ENCODE data around the gene ZNF3. TPM values are rescaled to one million over a fixed set of nuclear protein-coding genes. Genes with fewer than 3 reads are reported as not detected.

The ZNF3 gene
- total and polyA plus RNA-seq, 9 of the 15 experiments (the other 6 are each of a cell fraction or from before 2014, with no cell fraction given), result 30.0 to 64.9 (median 51.5) TPM

DNA sequence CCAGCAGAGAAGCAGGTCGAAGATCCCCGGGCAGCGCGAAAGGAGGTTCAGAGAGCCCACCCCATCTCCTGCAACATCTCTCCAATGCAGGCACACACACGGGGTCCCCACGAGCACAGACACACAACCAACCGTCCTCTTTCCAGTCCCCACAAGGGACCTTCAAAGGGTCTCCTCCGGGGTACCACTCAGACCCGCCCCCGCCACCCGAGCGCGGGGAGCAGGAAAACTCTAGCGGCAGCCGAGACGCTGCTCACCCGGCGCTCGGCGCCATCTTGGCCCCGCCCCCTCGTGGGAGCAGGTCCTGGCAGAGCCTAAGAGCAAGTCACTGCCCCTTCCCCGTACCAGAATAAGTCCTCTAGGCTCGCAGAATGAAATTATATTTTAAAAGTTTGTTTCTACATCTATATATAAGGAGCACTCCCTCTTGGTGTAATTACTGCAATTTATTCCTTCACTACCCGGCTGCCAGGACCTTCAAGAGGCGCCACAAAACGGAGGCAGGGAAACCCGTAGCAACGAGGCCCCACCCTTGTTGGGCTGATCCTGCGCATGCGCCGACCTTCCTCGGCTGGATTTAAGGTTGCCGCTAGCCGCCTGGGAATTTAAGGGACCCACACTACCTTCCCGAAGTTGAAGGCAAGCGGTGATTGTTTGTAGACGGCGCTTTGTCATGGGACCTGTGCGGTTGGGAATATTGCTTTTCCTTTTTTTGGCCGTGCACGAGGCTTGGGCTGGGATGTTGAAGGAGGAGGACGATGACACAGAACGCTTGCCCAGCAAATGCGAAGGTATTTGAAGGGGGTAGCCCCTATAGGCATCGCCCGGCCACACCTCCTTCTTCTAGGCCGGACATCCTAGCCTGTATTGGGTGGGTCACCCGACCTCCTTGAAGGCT is 37.8 kb upstream of the ZNF3 start, which contains the start of the genes CNPY4 and TAF6 (continued):
- TF ChIP-seq, protein P1, sequence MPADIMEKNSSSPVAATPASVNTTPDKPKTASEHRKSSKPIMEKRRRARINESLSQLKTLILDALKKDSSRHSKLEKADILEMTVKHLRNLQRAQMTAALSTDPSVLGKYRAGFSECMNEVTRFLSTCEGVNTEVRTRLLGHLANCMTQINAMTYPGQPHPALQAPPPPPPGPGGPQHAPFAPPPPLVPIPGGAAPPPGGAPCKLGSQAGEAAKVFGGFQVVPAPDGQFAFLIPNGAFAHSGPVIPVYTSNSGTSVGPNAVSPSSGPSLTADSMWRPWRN (IDR thresholded peaks at IDR 0.05; ENCODE audit: low read depth), result no peak
- TF ChIP-seq HDAC1 (IDR thresholded peaks at IDR 0.05), result peak; percentile 71 to 76; a peak in 3 of 4 replicates
- TF ChIP-seq CC2D1A (IDR thresholded peaks at IDR 0.05), result no peak; the same call in 1 of the 2 replicates
- TF ChIP-seq OTX1 (CRISPR knock-in tag; IDR thresholded peaks at IDR 0.05), result peak; percentile 82; the same call in 1 of the 2 replicates
- TF ChIP-seq MED1 (CRISPR knock-in tag; IDR thresholded peaks at IDR 0.05; ENCODE audit: borderline replicate concordance), result no peak
- no peak for TF ChIP-seq ZNF282 (CRISPR knock-in tag; IDR thresholded peaks at IDR 0.05)
- no peak for TF ChIP-seq NR4A1 (CRISPR knock-in tag; IDR thresholded peaks at IDR 0.05)
- TF ChIP-seq NR4A1 (tag; IDR thresholded peaks at IDR 0.05), result peak; percentile 66; the same call in 1 of the 2 replicates
- TF ChIP-seq CXXC5 (CRISPR knock-in tag; IDR thresholded peaks at IDR 0.05), result peak; percentile 83
- TF ChIP-seq, protein P2, sequence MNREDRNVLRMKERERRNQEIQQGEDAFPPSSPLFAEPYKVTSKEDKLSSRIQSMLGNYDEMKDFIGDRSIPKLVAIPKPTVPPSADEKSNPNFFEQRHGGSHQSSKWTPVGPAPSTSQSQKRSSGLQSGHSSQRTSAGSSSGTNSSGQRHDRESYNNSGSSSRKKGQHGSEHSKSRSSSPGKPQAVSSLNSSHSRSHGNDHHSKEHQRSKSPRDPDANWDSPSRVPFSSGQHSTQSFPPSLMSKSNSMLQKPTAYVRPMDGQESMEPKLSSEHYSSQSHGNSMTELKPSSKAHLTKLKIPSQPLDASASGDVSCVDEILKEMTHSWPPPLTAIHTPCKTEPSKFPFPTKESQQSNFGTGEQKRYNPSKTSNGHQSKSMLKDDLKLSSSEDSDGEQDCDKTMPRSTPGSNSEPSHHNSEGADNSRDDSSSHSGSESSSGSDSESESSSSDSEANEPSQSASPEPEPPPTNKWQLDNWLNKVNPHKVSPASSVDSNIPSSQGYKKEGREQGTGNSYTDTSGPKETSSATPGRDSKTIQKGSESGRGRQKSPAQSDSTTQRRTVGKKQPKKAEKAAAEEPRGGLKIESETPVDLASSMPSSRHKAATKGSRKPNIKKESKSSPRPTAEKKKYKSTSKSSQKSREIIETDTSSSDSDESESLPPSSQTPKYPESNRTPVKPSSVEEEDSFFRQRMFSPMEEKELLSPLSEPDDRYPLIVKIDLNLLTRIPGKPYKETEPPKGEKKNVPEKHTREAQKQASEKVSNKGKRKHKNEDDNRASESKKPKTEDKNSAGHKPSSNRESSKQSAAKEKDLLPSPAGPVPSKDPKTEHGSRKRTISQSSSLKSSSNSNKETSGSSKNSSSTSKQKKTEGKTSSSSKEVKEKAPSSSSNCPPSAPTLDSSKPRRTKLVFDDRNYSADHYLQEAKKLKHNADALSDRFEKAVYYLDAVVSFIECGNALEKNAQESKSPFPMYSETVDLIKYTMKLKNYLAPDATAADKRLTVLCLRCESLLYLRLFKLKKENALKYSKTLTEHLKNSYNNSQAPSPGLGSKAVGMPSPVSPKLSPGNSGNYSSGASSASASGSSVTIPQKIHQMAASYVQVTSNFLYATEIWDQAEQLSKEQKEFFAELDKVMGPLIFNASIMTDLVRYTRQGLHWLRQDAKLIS (CRISPR knock-in tag; IDR thresholded peaks at IDR 0.05), result peak; percentile 84
- 0 out of 2 replicates have a peak, but pooled peaks have one; percentile 25 for TF ChIP-seq ELF1 (tag; IDR thresholded peaks at IDR 0.05)
- TF ChIP-seq NBN (IDR thresholded peaks at IDR 0.05; ENCODE audit: low read depth), result peak; percentile 60
- TF ChIP-seq TAF1 (IDR thresholded peaks at IDR 0.05; ENCODE audit: control insufficient read depth, extremely low read depth, insufficient read depth, low read length, severe bottlenecking), result peak; percentile 100
- peak; percentile 16 to 94; a peak in 3 of 4 replicates for TF ChIP-seq FOXK2 (conservative IDR thresholded peaks at IDR 0.05 in 1 of 2, IDR thresholded peaks at IDR 0.05 in 1 of 2; ENCODE audit: low read depth in 2 of 2)
- peak; percentile 92 for TF ChIP-seq PHF8 (IDR thresholded peaks at IDR 0.05; ENCODE audit: borderline replicate concordance, low read length)
- 0 out of 2 replicates have a peak, but pooled peaks have one; percentile 72 for TF ChIP-seq ZNF57 (CRISPR knock-in tag; IDR thresholded peaks at IDR 0.05)
- TF ChIP-seq HNRNPK (IDR thresholded peaks at IDR 0.05; ENCODE audit: low read depth, low read length, poor library complexity, severe bottlenecking), result no peak
- no peak for TF ChIP-seq ZNF253 (CRISPR knock-in tag; conservative IDR thresholded peaks at IDR 0.05)
- TF ChIP-seq SNIP1 (IDR thresholded peaks at IDR 0.05; ENCODE audit: low read depth), result 0 out of 2 replicates have a peak, but pooled peaks have one; percentile 40
- TF ChIP-seq, protein P3, sequence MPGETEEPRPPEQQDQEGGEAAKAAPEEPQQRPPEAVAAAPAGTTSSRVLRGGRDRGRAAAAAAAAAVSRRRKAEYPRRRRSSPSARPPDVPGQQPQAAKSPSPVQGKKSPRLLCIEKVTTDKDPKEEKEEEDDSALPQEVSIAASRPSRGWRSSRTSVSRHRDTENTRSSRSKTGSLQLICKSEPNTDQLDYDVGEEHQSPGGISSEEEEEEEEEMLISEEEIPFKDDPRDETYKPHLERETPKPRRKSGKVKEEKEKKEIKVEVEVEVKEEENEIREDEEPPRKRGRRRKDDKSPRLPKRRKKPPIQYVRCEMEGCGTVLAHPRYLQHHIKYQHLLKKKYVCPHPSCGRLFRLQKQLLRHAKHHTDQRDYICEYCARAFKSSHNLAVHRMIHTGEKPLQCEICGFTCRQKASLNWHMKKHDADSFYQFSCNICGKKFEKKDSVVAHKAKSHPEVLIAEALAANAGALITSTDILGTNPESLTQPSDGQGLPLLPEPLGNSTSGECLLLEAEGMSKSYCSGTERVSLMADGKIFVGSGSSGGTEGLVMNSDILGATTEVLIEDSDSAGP (CRISPR knock-in tag; IDR thresholded peaks at IDR 0.05), result peak; percentile 85
